Smooth muscle cell (in vitro differentiated cells): ENCODE results near the gene ZNF837. TPM values are rescaled to one million over a fixed set of nuclear protein-coding genes. Genes with fewer than 3 reads are reported as not detected.

ENCODE experiments used
- DNase-seq: peaks from one replicate; lab custom pipeline; 2025; ENCODE audit not compliant: unreplicated experiment; lab: John Stamatoyannopoulos, UW
- H2AFZ ChIP-seq: fragments of 200-600 bp; sonication (generic); 2 replicates; pipeline ENCODE4 v1.6.0; 2016; ENCODE audit warnings: antibody characterized with exemption, low read depth, mild to moderate bottlenecking
- H3F3A ChIP-seq: fragments of 200-600 bp; sonication (generic); 2 replicates; pipeline ENCODE4 v1.6.0; 2017; ENCODE audit warnings: antibody characterized with exemption, low read depth
- H3K27ac ChIP-seq: fragments of 200-600 bp; sonication (generic); 2 replicates; pipeline ENCODE4 v1.5.1; 2016; ENCODE audit warnings: low read depth, mild to moderate bottlenecking
- H3K27me3 ChIP-seq: fragments of 200-600 bp; sonication (generic); 2 replicates; pipeline ENCODE4 v1.6.1; 2016; ENCODE audit warnings: low read depth, mild to moderate bottlenecking
- H3K36me3 ChIP-seq: fragments of 200-600 bp; sonication (generic); 2 replicates; pipeline ENCODE4 v1.5.1; 2016; ENCODE audit warnings: low read depth
- H3K4me1 ChIP-seq: fragments of 200-600 bp; sonication (generic); 2 replicates; pipeline ENCODE4 v1.5.1; 2016; ENCODE audit warnings: low read depth
- H3K4me2 ChIP-seq: fragments of 200-600 bp; sonication (generic); 2 replicates; pipeline ENCODE4 v1.6.0; 2016; ENCODE audit warnings: mild to moderate bottlenecking
- H3K4me3 ChIP-seq: fragments of 200-600 bp; sonication (generic); 2 replicates; pipeline ENCODE4 v1.5.1; 2016; ENCODE audit warnings: mild to moderate bottlenecking
- H3K79me2 ChIP-seq: fragments of 200-600 bp; sonication (generic); 2 replicates; pipeline ENCODE4 v1.6.0; 2016; ENCODE audit warnings: low read depth, mild to moderate bottlenecking
- H3K9ac ChIP-seq: fragments of 200-600 bp; sonication (generic); 2 replicates; pipeline ENCODE4 v1.6.0; 2016; ENCODE audit warnings: low read depth
- H3K9me3 ChIP-seq: fragments of 200-600 bp; sonication (generic); replicated peaks from 2 replicates; pipeline ENCODE4 v1.5.1; 2016; ENCODE audit warnings: low read depth
- H4K20me1 ChIP-seq: fragments of 200-600 bp; sonication (generic); 2 replicates; pipeline ENCODE4 v1.6.0; 2016; ENCODE audit warnings: low read depth
- WGBS: methylation state at CpG from one replicate; pipeline ENCODE4 v1.1.7; 2016; ENCODE audit warnings: low lambda C conversion rate; 5-methylcytosine and 5-hydroxymethylcytosine counted together
- polyA plus RNA-seq: library from polyadenylated mRNA; unstranded; fragments of >200 nt; fragmentation: Nextera tagmentation; extraction: Ambion mirVana; gene quantifications from 2 replicates; pipeline ENCODE4 v1.2.1, GENCODE V29; 2016
- total RNA-seq: library from RNA; depleted of rRNA; stranded (reverse); fragments of >200 nt; gene quantifications from 2 replicates; pipeline ENCODE4 v1.2.3, GENCODE V29; 2014
- TF ChIP-seq, protein P1 (sequence below): fragments of 200-600 bp; sonication (generic); IDR thresholded peaks from 2 replicates; pipeline ENCODE4 v1.5.1; 2017; ENCODE audit warnings: borderline replicate concordance, mild to moderate bottlenecking, antibody characterized with exemption; ENCODE audit not compliant: insufficient read depth, poor library complexity, severe bottlenecking

ZNF837 gene
- total and polyA plus RNA-seq, 2 experiments from 2014 or later = 4.4 to 8.4 TPM

DNA sequence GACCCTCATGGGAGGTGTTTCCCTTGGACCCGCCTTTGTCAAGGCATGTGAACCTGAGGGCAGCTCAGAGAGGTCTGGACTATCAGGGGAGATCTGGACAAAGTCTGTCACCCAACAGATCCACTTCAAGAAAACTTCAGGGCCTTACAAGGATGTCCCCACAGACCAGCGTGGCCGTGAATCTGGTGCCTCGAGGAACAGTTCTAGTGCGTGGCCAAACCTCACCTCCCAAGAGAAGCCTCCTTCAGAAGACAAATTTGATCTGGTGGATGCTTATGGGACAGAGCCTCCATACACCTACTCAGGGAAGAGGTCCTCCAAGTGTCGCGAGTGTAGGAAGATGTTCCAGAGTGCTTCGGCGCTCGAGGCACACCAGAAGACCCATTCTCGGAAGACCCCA is 42.5 kb downstream of the ZNF837 start:
- no peak overlapping the region for H2AFZ ChIP-seq
- no peaks in the 10 kb centered on the region for H3K36me3 ChIP-seq
- 99% methylated on average over 11 of the region's 11 CpGs for WGBS
- H3K79me2 ChIP-seq = no peaks in the 10 kb centered on the region
- H3K4me1 ChIP-seq = no peaks in the 10 kb centered on the region
- H3K4me2 ChIP-seq = no peak overlapping the region
- no peak for DNase-seq
- H3K4me3 ChIP-seq = no peak overlapping the region
- peaks cover 20% of the 10 kb centered on the region for H4K20me1 ChIP-seq
- no peak overlapping the region for H3K9ac ChIP-seq
- TF ChIP-seq, protein P1, sequence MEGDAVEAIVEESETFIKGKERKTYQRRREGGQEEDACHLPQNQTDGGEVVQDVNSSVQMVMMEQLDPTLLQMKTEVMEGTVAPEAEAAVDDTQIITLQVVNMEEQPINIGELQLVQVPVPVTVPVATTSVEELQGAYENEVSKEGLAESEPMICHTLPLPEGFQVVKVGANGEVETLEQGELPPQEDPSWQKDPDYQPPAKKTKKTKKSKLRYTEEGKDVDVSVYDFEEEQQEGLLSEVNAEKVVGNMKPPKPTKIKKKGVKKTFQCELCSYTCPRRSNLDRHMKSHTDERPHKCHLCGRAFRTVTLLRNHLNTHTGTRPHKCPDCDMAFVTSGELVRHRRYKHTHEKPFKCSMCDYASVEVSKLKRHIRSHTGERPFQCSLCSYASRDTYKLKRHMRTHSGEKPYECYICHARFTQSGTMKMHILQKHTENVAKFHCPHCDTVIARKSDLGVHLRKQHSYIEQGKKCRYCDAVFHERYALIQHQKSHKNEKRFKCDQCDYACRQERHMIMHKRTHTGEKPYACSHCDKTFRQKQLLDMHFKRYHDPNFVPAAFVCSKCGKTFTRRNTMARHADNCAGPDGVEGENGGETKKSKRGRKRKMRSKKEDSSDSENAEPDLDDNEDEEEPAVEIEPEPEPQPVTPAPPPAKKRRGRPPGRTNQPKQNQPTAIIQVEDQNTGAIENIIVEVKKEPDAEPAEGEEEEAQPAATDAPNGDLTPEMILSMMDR = no peak
- H3K27me3 ChIP-seq = no peaks in the 10 kb centered on the region
- H3F3A ChIP-seq = no peaks in the 10 kb centered on the region
- H3K27ac ChIP-seq = no peak overlapping the region
- H3K9me3 ChIP-seq = no peaks in the 10 kb centered on the region

DNA sequence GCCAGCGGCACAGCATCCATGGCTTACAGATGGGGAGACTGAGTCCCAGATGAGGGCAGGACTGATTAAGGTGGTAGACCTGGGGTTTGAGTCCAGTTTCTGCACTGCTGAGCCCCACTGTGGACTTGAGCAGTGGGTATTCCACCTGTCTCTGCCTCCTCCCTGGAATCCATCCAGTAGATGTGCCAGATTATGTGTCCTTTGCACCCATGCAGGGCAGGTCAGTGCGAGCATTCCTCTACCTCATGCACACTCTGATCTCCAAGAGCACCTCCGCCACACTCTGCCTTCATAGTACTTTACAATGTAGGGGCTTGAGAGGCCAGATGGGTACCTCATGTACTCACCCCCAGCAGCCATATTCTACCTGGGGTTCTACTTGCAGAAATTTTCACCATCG is 44.0 kb downstream of the ZNF837 start:
- Histone ChIP-seq H3F3A (peaks cover 4% of the 10 kb centered on the region), H3K9me3 (no peaks in the 10 kb centered on the region), H3K27me3 (no peaks in the 10 kb centered on the region), H3K79me2 (no peaks in the 10 kb centered on the region), H3K27ac (no peak overlapping the region), H3K4me2 (no peak overlapping the region), H3K36me3 (no peaks in the 10 kb centered on the region), H3K4me3 (no peak overlapping the region), H3K9ac (no peak overlapping the region), H4K20me1 (peaks cover 17% of the 10 kb centered on the region), H3K4me1 (no peaks in the 10 kb centered on the region), H2AFZ (no peak overlapping the region)
- TF ChIP-seq, protein P1 = no peak
- DNase-seq = no peak
- WGBS = 95% methylated on average over 4 of the region's 4 CpGs

DNA sequence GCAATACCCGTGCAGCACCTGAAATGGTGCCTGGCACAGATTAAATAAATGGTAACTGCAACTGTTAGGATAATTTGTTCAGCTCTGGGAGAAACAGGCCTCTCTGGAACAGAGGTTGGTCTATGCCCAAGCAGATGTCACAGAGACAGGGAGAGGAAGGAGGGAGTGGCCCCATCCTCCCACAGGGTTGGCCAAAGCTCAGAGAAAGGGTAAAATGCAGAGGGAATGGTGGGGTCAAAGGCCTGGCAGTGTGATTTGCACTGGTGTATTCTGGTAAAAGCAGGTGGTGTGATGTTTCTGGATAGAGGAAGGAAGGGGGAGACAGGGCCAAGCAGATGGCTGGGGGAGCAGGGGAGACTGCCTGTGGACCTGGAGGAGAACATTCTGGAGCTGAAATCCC is 44.6 kb downstream of the ZNF837 start:
- Histone ChIP-seq H3K9me3 (no peaks in the 10 kb centered on the region), H3K4me2 (no peak overlapping the region), H3F3A (peaks cover 4% of the 10 kb centered on the region), H3K4me1 (no peaks in the 10 kb centered on the region), H3K4me3 (no peak overlapping the region), H3K9ac (no peak overlapping the region), H3K79me2 (no peaks in the 10 kb centered on the region), H2AFZ (no peak overlapping the region), H3K27ac (no peak overlapping the region), H3K36me3 (no peaks in the 10 kb centered on the region), H4K20me1 (peaks cover 11% of the 10 kb centered on the region), H3K27me3 (no peaks in the 10 kb centered on the region)
- WGBS = 100% methylated on average over 1 of the region's 1 CpG
- TF ChIP-seq, protein P1 = no peak
- no peak for DNase-seq

DNA sequence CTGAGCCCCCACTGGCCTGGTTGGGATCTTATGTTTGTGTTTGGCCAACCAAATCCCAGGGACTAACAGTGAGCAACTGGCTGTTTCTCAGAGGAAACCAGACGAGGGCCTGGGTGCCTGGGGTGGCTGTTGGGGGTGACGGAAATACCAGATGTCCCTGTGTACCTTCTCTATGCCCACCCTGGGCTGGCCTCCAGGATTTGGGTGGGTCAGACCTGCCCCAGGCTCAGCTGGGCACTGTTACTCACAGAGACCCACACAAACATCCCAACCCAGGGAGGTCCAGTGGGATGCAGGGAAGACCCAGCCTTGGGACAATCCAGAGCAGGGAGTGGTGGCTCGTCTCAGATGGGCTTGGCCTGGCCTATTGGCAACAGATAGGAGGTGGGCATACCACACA is 45.2 kb downstream of the ZNF837 start:
- Histone ChIP-seq H3K4me2 (no peak overlapping the region), H3K4me1 (no peaks in the 10 kb centered on the region), H3K9ac (no peak overlapping the region), H3K36me3 (no peaks in the 10 kb centered on the region), H3K4me3 (no peak overlapping the region), H3F3A (peaks cover 4% of the 10 kb centered on the region), H3K79me2 (peaks cover 4% of the 10 kb centered on the region), H4K20me1 (peaks cover 6% of the 10 kb centered on the region), H3K27ac (no peak overlapping the region), H3K27me3 (no peaks in the 10 kb centered on the region), H3K9me3 (no peaks in the 10 kb centered on the region), H2AFZ (no peak overlapping the region)
- WGBS = 87% methylated on average over 3 of the region's 3 CpGs
- DNase-seq = no peak
- TF ChIP-seq, protein P1 = no peak
